Measurements from ENCODE around the gene ALDH1A2. TPM values are rescaled to one million over a fixed set of nuclear protein-coding genes. Genes with fewer than 3 reads are reported as not detected.
"Not testable (repeated sequence)": the region's sequence is repeated elsewhere in the genome, so short reads cannot be mapped to it uniquely, and the experiment has no call there.

ALDH1A2 gene
- total RNA-seq, 1 donor, result 2.1 TPM

- no peak for DNase-seq (ENCODE audit: low read depth)
- TF ChIP-seq, protein P1, sequence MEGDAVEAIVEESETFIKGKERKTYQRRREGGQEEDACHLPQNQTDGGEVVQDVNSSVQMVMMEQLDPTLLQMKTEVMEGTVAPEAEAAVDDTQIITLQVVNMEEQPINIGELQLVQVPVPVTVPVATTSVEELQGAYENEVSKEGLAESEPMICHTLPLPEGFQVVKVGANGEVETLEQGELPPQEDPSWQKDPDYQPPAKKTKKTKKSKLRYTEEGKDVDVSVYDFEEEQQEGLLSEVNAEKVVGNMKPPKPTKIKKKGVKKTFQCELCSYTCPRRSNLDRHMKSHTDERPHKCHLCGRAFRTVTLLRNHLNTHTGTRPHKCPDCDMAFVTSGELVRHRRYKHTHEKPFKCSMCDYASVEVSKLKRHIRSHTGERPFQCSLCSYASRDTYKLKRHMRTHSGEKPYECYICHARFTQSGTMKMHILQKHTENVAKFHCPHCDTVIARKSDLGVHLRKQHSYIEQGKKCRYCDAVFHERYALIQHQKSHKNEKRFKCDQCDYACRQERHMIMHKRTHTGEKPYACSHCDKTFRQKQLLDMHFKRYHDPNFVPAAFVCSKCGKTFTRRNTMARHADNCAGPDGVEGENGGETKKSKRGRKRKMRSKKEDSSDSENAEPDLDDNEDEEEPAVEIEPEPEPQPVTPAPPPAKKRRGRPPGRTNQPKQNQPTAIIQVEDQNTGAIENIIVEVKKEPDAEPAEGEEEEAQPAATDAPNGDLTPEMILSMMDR (IDR thresholded peaks at IDR 0.05; ENCODE audit: insufficient read depth, low read length), result no peak
- H3K4me3 ChIP-seq (ENCODE audit: low read depth, low read length), result no peak overlapping the region
These were observed 12.0 kb downstream of the ALDH1A2 start for GRCh38 chr15:58053315-58054153.

- H3K4me3 ChIP-seq (ENCODE audit: low read depth, low read length), result no peak overlapping the region
- TF ChIP-seq, protein P1 (IDR thresholded peaks at IDR 0.05; ENCODE audit: insufficient read depth, low read length), result no peak
- no peak for DNase-seq (ENCODE audit: low read depth)
These were observed 13.2 kb downstream of the ALDH1A2 start for GRCh38 chr15:58052334-58052733.

- DNase-seq (ENCODE audit: low read depth), result no peak
- TF ChIP-seq, protein P1 (IDR thresholded peaks at IDR 0.05; ENCODE audit: insufficient read depth, low read length), result no peak
- H3K4me3 ChIP-seq (ENCODE audit: low read depth, low read length), result no peak overlapping the region
These were observed 15.8 kb downstream of the ALDH1A2 start for GRCh38 chr15:58049520-58050227.

GRCh38 chr15:58048261-58048660 is 17.2 kb downstream of the ALDH1A2 start:
- no peak overlapping the region for H3K4me3 ChIP-seq (ENCODE audit: low read depth, low read length)
- TF ChIP-seq, protein P1 (IDR thresholded peaks at IDR 0.05; ENCODE audit: insufficient read depth, low read length), result no peak
- DNase-seq (ENCODE audit: low read depth), result no peak

DNA sequence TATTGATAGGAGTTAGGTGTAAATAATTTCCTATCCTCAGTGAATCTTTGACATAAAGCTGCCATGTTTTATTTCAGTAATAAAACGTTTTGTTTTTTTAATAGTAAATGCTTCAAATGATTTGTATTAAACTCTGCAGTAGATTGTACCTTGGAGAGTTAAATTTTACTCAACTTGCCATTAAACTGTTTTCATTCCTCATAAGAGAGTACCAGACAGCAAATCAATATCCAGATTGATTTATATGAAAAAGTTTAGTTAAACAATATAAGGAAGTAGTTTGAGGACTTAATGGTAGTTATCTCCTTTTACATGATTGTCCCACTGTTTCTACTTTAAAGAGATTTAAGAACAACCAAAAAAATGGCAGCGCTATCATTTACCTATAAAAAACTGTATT is 18.4 kb downstream of the ALDH1A2 start:
- no peak for DNase-seq (ENCODE audit: low read depth)
- H3K4me3 ChIP-seq (ENCODE audit: low read depth, low read length), result no peak overlapping the region
- TF ChIP-seq, protein P1 (IDR thresholded peaks at IDR 0.05; ENCODE audit: insufficient read depth, low read length), result no peak

DNA sequence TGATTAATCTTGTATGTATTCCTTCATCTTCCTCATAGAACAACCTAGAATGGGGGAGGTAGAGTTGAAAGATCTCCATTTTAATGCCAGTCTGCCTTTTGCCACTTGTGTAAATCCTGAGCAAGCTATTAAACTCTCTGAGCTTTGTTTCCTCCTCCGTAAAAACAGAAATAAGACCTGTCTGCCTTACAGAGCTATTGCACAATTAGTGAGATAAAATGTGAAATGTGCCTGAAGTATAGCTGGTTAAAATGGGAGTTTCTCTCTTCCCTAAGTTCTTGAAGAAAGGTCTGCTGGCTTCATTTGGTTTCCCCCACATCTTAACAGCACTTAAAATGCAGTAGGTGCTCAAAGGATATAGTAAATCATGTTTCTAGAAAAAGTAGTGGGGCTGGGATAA is 19.0 kb downstream of the ALDH1A2 start:
- no peak for DNase-seq (ENCODE audit: low read depth)
- TF ChIP-seq, protein P1 (IDR thresholded peaks at IDR 0.05; ENCODE audit: insufficient read depth, low read length), result no peak
- no peak overlapping the region for H3K4me3 ChIP-seq (ENCODE audit: low read depth, low read length)

DNA sequence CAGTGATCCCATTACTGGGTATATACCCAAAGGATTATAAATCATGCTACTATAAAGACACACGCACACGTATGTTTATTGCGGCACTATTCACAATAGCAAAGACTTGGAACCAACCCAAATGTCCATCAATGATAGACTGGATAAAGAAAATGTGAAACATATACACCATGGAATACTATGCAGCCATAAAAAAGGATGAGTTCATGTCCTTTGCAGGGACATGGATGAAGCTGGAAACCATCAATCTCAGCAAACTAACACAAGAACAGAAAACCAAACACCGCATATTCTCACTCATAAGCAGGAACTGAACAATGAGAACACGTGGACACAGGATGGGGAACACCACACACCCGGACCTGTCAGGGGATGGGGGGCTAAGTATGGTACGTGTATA is 20.1 kb downstream of the ALDH1A2 start:
- not testable (repeated sequence) for DNase-seq (ENCODE audit: low read depth); H3K4me3 ChIP-seq (ENCODE audit: low read depth, low read length)

All from fibroblast of the aortic adventitia (primary cell).